ENCODE results near the gene TGFA. TPM values are rescaled to one million over a fixed set of nuclear protein-coding genes. Genes with fewer than 3 reads are reported as not detected.

Gene TGFA
- total RNA-seq, 3 donors from 2014 or later (not counting 1 experiment from before 2014, with no cell fraction given), result 5.0 to 13.3 (median 8.6) TPM

DNA sequence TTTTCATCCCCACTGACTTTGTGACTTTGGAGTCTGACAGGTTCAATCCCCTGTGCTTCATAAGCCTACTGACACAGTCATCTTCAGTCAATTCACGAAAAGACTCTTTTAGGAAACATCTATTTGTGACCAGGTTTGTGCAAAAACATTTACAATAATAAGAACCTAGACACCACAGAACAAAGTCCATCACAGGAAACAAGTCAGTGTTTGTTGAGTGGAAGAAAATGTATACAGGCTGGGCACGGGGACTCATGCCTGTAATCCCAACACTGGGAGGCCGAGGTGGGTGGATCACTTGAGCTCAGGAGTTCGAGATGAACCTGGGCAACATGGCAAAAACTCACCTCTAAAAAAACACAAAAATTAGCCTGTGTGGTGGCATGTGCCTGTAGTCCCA, 49.7 kb downstream of the TGFA start:
- ATAC-seq, result no peak
- Histone ChIP-seq H3K9me3 (ENCODE audit: control insufficient read depth, insufficient read depth, low read length) (no peaks in the 10 kb centered on the region), H3K4me3 (ENCODE audit: low read length) (no peak overlapping the region), H3K27me3 (ENCODE audit: control insufficient read depth, insufficient read depth, low read length) (no peaks in the 10 kb centered on the region), H3K36me3 (ENCODE audit: control insufficient read depth, insufficient read depth, low read length) (no peaks in the 10 kb centered on the region), H3K27ac (ENCODE audit: low read length) (no peak overlapping the region), H3K4me1 (ENCODE audit: control insufficient read depth, insufficient read depth, low read length) (peaks cover 18% of the 10 kb centered on the region)
- Mint-ChIP-seq H3K36me3 (no peaks in the 10 kb centered on the region), H3K4me3 (no peak overlapping the region), H3K27me3 (ENCODE audit: low read depth in 2 of 2) (no peaks in the 10 kb centered on the region), H3K9me3 (no peaks in the 10 kb centered on the region), H3K27ac (no peak overlapping the region), H3K4me1 (peaks cover 38 to 62% of the 10 kb centered on the region in 2 donors)
- intact Hi-C loops (cut with micrococcal nuclease), result no loop called here
- 88% methylated on average over 4 of the region's 4 CpGs for WGBS (ENCODE audit: insufficient coverage)
- DNase-seq, result no peak
- TF ChIP-seq, protein P1, sequence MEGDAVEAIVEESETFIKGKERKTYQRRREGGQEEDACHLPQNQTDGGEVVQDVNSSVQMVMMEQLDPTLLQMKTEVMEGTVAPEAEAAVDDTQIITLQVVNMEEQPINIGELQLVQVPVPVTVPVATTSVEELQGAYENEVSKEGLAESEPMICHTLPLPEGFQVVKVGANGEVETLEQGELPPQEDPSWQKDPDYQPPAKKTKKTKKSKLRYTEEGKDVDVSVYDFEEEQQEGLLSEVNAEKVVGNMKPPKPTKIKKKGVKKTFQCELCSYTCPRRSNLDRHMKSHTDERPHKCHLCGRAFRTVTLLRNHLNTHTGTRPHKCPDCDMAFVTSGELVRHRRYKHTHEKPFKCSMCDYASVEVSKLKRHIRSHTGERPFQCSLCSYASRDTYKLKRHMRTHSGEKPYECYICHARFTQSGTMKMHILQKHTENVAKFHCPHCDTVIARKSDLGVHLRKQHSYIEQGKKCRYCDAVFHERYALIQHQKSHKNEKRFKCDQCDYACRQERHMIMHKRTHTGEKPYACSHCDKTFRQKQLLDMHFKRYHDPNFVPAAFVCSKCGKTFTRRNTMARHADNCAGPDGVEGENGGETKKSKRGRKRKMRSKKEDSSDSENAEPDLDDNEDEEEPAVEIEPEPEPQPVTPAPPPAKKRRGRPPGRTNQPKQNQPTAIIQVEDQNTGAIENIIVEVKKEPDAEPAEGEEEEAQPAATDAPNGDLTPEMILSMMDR (IDR thresholded peaks at IDR 0.05), result no peak

DNA sequence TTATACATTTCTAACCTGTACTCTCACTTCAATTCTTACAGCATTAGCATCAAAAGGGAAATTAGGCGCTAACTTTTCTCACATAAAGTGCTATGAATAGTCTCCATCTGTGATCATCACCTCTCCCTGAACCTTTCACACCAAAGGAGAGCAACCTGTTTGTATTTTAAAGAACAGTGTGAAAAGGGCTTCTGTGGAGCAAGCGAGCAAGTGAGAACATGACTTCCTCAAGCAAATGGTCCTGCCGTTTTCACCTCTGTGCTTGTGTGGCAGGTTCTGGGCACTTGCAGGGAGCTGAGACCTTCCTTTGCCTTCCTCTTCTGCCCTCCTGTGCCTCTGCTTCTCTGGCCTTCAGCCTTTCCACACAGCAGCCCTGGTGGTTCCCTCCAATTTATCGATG, 51.9 kb downstream of the TGFA start:
- WGBS (ENCODE audit: insufficient coverage), result 48% methylated on average over 3 of the region's 4 CpGs
- ATAC-seq (peak; percentile 67 to 79 (median 77)), DNase-seq (no peak)
- Histone ChIP-seq H3K27ac (ENCODE audit: low read length) (peak overlapping the region; percentile 11), H3K27me3 (ENCODE audit: control insufficient read depth, insufficient read depth, low read length) (no peaks in the 10 kb centered on the region), H3K36me3 (ENCODE audit: control insufficient read depth, insufficient read depth, low read length) (no peaks in the 10 kb centered on the region), H3K9me3 (ENCODE audit: control insufficient read depth, insufficient read depth, low read length) (no peaks in the 10 kb centered on the region), H3K4me3 (ENCODE audit: low read length) (no peak overlapping the region), H3K4me1 (ENCODE audit: control insufficient read depth, insufficient read depth, low read length) (peaks cover 18% of the 10 kb centered on the region)
- H3K27ac Mint-ChIP-seq, result peak overlapping the region; percentile 80 to 82
- peaks cover 44 to 65% of the 10 kb centered on the region in 2 donors for H3K4me1 Mint-ChIP-seq
- TF ChIP-seq, protein P1 (IDR thresholded peaks at IDR 0.05), result no peak
- no peaks in the 10 kb centered on the region for H3K9me3 Mint-ChIP-seq
- H3K4me3 Mint-ChIP-seq, result peak overlapping the region; percentile 84
- no peaks in the 10 kb centered on the region for H3K27me3 Mint-ChIP-seq (ENCODE audit: low read depth in 2 of 2)
- H3K36me3 Mint-ChIP-seq, result no peaks in the 10 kb centered on the region
- intact Hi-C loops (cut with micrococcal nuclease), result loop anchor here (2.0 kb wide), 2 partner anchors 23 to 27 kb away; no protein-coding TSS in a partner anchor

DNA sequence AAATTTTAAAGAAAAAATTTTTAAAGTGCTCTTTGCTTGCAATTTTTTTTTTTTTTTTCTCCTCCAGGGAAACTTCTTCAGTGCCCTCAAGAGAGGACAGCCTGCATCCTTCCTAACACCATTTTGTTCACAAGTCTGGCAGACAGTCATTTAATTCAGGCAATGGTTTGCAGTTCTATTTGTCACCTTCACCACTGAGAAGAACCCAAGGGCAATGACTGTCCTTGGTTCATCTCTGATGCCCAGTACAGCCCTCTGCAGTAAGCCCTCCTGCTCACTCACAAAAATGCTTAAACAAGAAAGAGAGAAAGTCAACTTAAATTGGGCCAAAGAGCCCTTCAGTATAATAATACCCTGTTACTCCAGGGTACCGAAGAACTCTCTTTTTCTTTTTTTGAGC, 52.4 kb downstream of the TGFA start:
- H3K36me3 Mint-ChIP-seq, result no peaks in the 10 kb centered on the region
- no peaks in the 10 kb centered on the region for H3K27me3 Mint-ChIP-seq (ENCODE audit: low read depth in 2 of 2)
- peaks cover 42 to 64% of the 10 kb centered on the region in 2 donors for H3K4me1 Mint-ChIP-seq
- 75% methylated on average over 1 of the region's 1 CpG for WGBS (ENCODE audit: insufficient coverage)
- H3K27me3 ChIP-seq (ENCODE audit: control insufficient read depth, insufficient read depth, low read length), result no peaks in the 10 kb centered on the region
- no peaks in the 10 kb centered on the region for H3K36me3 ChIP-seq (ENCODE audit: control insufficient read depth, insufficient read depth, low read length)
- no peak overlapping the region for H3K27ac ChIP-seq (ENCODE audit: low read length)
- peak; percentile 78 to 84 (median 78) for ATAC-seq
- DNase-seq, result no peak
- H3K4me1 ChIP-seq (ENCODE audit: control insufficient read depth, insufficient read depth, low read length), result peaks cover 18% of the 10 kb centered on the region
- H3K4me3 Mint-ChIP-seq, result peak overlapping the region; percentile 84
- H3K27ac Mint-ChIP-seq, result peak overlapping the region; percentile 80 to 82
- no peaks in the 10 kb centered on the region for H3K9me3 ChIP-seq (ENCODE audit: control insufficient read depth, insufficient read depth, low read length)
- no peak overlapping the region for H3K4me3 ChIP-seq (ENCODE audit: low read length)
- TF ChIP-seq, protein P1 (IDR thresholded peaks at IDR 0.05), result no peak
- H3K9me3 Mint-ChIP-seq, result no peaks in the 10 kb centered on the region
- intact Hi-C loops (cut with micrococcal nuclease), result loop anchor here (2.0 kb wide), 2 partner anchors 24 to 26 kb away; no protein-coding TSS in a partner anchor

DNA sequence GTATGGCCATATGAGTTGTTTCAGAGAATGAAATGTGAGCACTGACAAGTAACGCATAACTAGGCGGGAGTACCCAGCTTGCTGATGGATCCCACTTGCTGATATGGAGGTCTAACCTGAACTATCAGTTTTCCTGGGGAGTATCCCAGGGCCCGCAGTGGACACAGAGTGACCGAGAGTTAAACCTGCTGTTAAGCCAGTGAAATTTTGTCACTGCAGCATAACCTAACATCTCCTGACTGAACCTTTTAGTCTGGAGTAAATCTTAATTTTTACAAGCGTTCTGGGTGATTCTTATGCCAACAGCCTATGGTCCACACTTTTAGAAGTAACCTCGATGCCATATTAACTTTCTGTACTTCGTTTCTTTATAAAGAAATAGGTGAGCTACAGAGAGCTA, 54.4 kb downstream of the TGFA start:
- no peak overlapping the region for H3K27ac ChIP-seq (ENCODE audit: low read length)
- H3K36me3 ChIP-seq (ENCODE audit: control insufficient read depth, insufficient read depth, low read length), result no peaks in the 10 kb centered on the region
- no peaks in the 10 kb centered on the region for H3K9me3 Mint-ChIP-seq
- H3K4me3 ChIP-seq (ENCODE audit: low read length), result no peak overlapping the region
- H3K4me1 ChIP-seq (ENCODE audit: control insufficient read depth, insufficient read depth, low read length), result peaks cover 15% of the 10 kb centered on the region
- peak overlapping the region; percentile 52 for H3K4me3 Mint-ChIP-seq
- no peaks in the 10 kb centered on the region for H3K9me3 ChIP-seq (ENCODE audit: control insufficient read depth, insufficient read depth, low read length)
- H3K27ac Mint-ChIP-seq, result no peak overlapping the region
- intact Hi-C loops (cut with micrococcal nuclease), result no loop called here
- no peaks in the 10 kb centered on the region for H3K27me3 ChIP-seq (ENCODE audit: control insufficient read depth, insufficient read depth, low read length)
- TF ChIP-seq, protein P1 (IDR thresholded peaks at IDR 0.05), result no peak
- H3K4me1 Mint-ChIP-seq, result peaks cover 30 to 46% of the 10 kb centered on the region in 2 donors
- ATAC-seq, result no peak
- no peaks in the 10 kb centered on the region for H3K36me3 Mint-ChIP-seq
- no peaks in the 10 kb centered on the region for H3K27me3 Mint-ChIP-seq (ENCODE audit: low read depth in 2 of 2)
- DNase-seq, result no peak
- WGBS (ENCODE audit: insufficient coverage), result 95% methylated on average over 7 of the region's 7 CpGs

Measured in natural killer cell (primary cell).